ENCODE data around the gene NKPD1.

DNA sequence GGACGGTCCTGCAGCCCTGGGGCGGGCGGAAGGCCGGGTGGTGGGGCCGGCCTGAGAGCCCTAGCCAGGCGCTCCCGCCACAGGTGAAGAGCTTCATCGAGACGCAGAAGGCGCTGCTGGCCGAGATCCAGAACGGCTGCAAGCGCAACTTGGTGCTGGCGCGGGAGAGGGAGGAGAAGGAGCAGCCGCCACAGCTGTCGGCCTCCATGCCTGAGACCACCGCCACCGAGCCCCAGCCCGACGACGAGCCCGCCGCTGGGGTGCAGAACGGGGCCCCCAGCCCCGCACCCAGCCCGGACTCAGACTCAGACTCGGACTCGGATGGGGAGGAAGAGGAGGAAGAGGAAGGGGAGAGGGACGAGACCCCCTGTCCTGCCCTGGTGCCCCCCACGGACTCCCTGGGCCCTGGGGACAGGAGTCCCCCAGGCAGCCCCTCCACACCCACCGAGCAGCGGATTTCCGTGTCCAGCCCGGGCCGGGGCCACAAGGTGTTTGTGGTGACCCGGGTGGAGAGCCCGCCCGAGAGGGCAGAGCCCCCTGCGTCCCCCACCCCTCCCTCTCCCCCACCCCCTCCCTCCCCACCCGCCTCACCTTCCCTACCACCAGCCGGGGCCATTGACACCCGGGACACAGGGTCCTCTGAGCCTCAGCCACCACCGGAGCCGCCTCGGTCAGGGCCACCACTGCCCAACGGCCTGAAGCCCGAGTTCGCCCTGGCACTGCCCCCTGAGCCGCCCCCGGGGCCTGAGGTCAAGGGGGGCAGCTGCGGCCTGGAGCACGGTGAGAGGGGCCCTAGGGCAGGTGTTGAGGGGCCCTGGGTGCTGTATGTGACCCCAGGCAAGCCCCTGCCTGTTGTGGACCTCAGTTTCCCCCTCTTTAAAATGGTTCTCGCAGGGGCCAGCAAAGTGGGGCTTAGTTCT lies 15.3 kb downstream of the NKPD1 start:
- TF ChIP-seq CTCF (IDR thresholded peaks at IDR 0.05) (no peak), POLR2A (IDR thresholded peaks at IDR 0.05) (no peak)

All from body of pancreas (tissue), 4 donors.